ENCODE data around the gene ACP7.

The ACP7 gene

GRCh38 chr19:39157275-39157996 lies 73.3 kb downstream of the ACP7 start:
- no peak for TF ChIP-seq CTCF (IDR thresholded peaks at IDR 0.05; ENCODE audit: borderline replicate concordance, control extremely low read depth, extremely low read depth, insufficient read depth, missing control alignments)
- no peak for DNase-seq (ENCODE audit: low spot score)
- in situ Hi-C loops (cut with MboI; ENCODE audit: low sequenced_read_pairs, unreplicated experiment), result no loop called here

- no peak for DNase-seq (ENCODE audit: low spot score)
- in situ Hi-C loops (cut with MboI; ENCODE audit: low sequenced_read_pairs, unreplicated experiment), result no loop called here
- no peak for TF ChIP-seq CTCF (IDR thresholded peaks at IDR 0.05; ENCODE audit: borderline replicate concordance, control extremely low read depth, extremely low read depth, insufficient read depth, missing control alignments)
Measured at GRCh38 chr19:39157997-39158389, 73.8 kb downstream of the ACP7 start.

DNA sequence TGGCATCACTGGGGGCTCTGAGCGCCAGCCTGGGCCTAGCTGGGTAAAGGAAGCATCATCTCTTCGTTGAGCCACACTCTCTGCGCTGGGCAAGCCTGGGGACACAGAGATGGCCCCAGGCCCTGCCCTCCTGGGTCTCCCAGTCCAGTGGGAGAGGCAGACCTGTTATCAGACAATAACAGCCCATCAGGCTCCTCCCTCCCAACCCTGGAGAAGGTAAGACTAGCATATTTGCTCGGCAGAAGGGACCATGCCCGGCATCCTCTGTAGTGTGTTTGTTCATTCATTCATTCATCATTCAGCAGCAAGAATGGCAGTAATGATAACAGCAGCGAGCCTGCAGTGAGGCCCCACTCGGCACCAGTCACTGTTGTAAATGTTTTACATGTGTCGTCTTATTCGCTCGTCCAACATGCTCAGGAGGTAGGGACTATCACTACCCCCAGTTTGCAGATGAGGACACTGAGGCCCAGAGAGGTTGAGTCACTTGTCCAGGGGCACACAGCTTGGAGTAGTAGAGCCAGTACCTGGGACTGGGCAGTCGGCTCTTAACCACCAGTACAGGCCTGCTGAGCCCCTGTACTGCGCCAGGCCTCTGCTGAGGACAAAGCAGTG lies 74.6 kb downstream of the ACP7 start:
- no peak for TF ChIP-seq CTCF (IDR thresholded peaks at IDR 0.05; ENCODE audit: borderline replicate concordance, control extremely low read depth, extremely low read depth, insufficient read depth, missing control alignments)
- no peak for DNase-seq (ENCODE audit: low spot score)
- in situ Hi-C loops (cut with MboI; ENCODE audit: low sequenced_read_pairs, unreplicated experiment), result no loop called here

- no peak for DNase-seq (ENCODE audit: low spot score)
- no peak for TF ChIP-seq CTCF (IDR thresholded peaks at IDR 0.05; ENCODE audit: borderline replicate concordance, control extremely low read depth, extremely low read depth, insufficient read depth, missing control alignments)
- in situ Hi-C loops (cut with MboI; ENCODE audit: low sequenced_read_pairs, unreplicated experiment), result no loop called here
Measured at GRCh38 chr19:39160523-39160861, 76.3 kb downstream of the ACP7 start.
